Esophagus squamous epithelium (tissue), 5 donors: ENCODE data around the gene MOAP1. TPM values are rescaled to one million over a fixed set of nuclear protein-coding genes. Genes with fewer than 3 reads are reported as not detected.
"Not testable (repeated sequence)": the region's sequence is repeated elsewhere in the genome, so short reads cannot be mapped to it uniquely, and the experiment has no call there.

Experiments used
- DNase-seq: peaks from one replicate; lab custom pipeline; 2025; lab: John Stamatoyannopoulos, UW
- H3K27ac ChIP-seq, 4 donors: fragments of 200-600 bp; sonication (generic); one replicate each; pipeline ENCODE4 v1.5.1; 2016 to 2019; ENCODE audit warnings: mild to moderate bottlenecking in 1 of 4
- H3K27me3 ChIP-seq, 4 donors: fragments of 200-600 bp; sonication (generic); 1 replicate in 3 of 4; 2 replicates in 1 of 4; pipeline versions ENCODE4 v1.5.1 to v1.6.0; 2017 to 2021; ENCODE audit warnings: antibody characterized with exemption in 1 of 4
- H3K36me3 ChIP-seq, 3 donors: fragments of 200-600 bp; sonication (generic); one replicate each; pipeline ENCODE4 v1.5.1; 2016 to 2019
- H3K4me1 ChIP-seq, 3 donors: fragments of 200-600 bp; sonication (generic); one replicate each; pipeline ENCODE4 v1.5.1; 2017 to 2019
- H3K4me3 ChIP-seq, 4 donors: fragments of 200-600 bp; sonication (generic); 1 replicate in 3 of 4; 2 replicates in 1 of 4; pipeline ENCODE4 v1.5.1; 2016 to 2019; ENCODE audit warnings: mild to moderate bottlenecking in 2 of 4, moderate library complexity in 1 of 4
- H3K9me3 ChIP-seq, 3 donors: fragments of 200-600 bp; sonication (generic); one replicate each; pipeline ENCODE4 v1.5.1; 2016 to 2019
- CTCF ChIP-seq, 6 experiments: fragments of 450-650 bp in 4 of 6; fragments of 200-600 bp in 2 of 6; sonication (generic) in 2 of 6; IDR thresholded peaks; one replicate each; pipeline ENCODE4 v1.5.1; 2016 to 2019; ENCODE audit warnings: antibody characterized with exemption in 6 of 6, mild to moderate bottlenecking in 4 of 6, moderate library complexity in 4 of 6
- POLR2A ChIP-seq, 4 donors: fragments of 450-650 bp; IDR thresholded peaks; one replicate each; pipeline ENCODE4 v1.6.1; 2017; ENCODE audit warnings: antibody characterized with exemption in 4 of 4, mild to moderate bottlenecking in 4 of 4, moderate library complexity in 3 of 4
- WGBS, 2 donors: methylation state at CpG; one replicate each; pipeline ENCODE4 v1.1.5; 2018; 5-methylcytosine and 5-hydroxymethylcytosine counted together
- intact Hi-C: fragments of 100-400 bp; cut with DNase I; formaldehyde crosslinking; loops from one replicate; pipeline ENCODE4 v1.15.0; 2022
- total RNA-seq, 4 donors: library from RNA; depleted of rRNA; stranded (reverse); fragments of >200 nt; gene quantifications; one replicate each; pipeline ENCODE4 v1.1.0, GENCODE V29; 2016
- donor health status: DM: yes; HTN: yes; CAD: no.

Gene MOAP1
- total RNA-seq, 4 donors from 2014 or later = 4.9 to 28.8 (median 11.5) TPM

- intact Hi-C loops = loop anchor here (5.0 kb wide), 1 partner anchor 196 kb away; no protein-coding TSS in a partner anchor
- TF ChIP-seq POLR2A (IDR thresholded peaks at IDR 0.05) (no peak), CTCF (IDR thresholded peaks at IDR 0.05) (no peak)
- 56 to 69% methylated on average over 9 to 10 of the region's 13 CpGs for WGBS, 2 donors
- no peaks in the 10 kb centered on the region for H3K27me3 ChIP-seq
- no peaks in the 10 kb centered on the region for H3K36me3 ChIP-seq
- H3K9me3 ChIP-seq = no peaks in the 10 kb centered on the region
- peaks cover 0 to 2% (median 0%) of the 10 kb centered on the region in 3 donors for H3K4me1 ChIP-seq
- no peak overlapping the region for H3K27ac ChIP-seq
- DNase-seq = no peak
- H3K4me3 ChIP-seq = no peak overlapping the region
Measured at GRCh38 chr14:93142854-93143652, 41.6 kb downstream of the MOAP1 start.

- no peak for DNase-seq
Measured at GRCh38 chr14:93137864-93138263, 46.8 kb downstream of the MOAP1 start.

GRCh38 chr14:93136508-93136907 is 48.2 kb downstream of the MOAP1 start:
- WGBS, 2 donors = 77 to 92% methylated on average over 5 to 13 of the region's 13 CpGs
- H3K36me3 ChIP-seq, DNase-seq, H3K9me3 ChIP-seq, intact Hi-C loops, H3K4me3 ChIP-seq, H3K27ac ChIP-seq, H3K27me3 ChIP-seq: not testable (repeated sequence)
- peaks cover 0 to 24% (median 8%) of the 10 kb centered on the region in 3 donors for H3K4me1 ChIP-seq

More at GRCh38 chr14:93137864-93138263, 46.8 kb downstream of the MOAP1 start:
- Histone ChIP-seq H3K4me1 (peaks cover 0 to 20% (median 8%) of the 10 kb centered on the region in 3 donors), H3K27me3 (no peaks in the 10 kb centered on the region), H3K9me3 (no peaks in the 10 kb centered on the region), H3K4me3 (no peak overlapping the region), H3K27ac (no peak overlapping the region), H3K36me3 (no peaks in the 10 kb centered on the region)
- WGBS, 2 donors = 31 to 47% methylated on average over 5 to 11 of the region's 17 CpGs
- TF ChIP-seq CTCF (IDR thresholded peaks at IDR 0.05) = no peak
- TF ChIP-seq POLR2A (IDR thresholded peaks at IDR 0.05) = no peak
- intact Hi-C loops = no loop called here

- no peaks in the 10 kb centered on the region for H3K36me3 ChIP-seq
- H3K9me3 ChIP-seq = no peaks in the 10 kb centered on the region
- WGBS, 2 donors = 25 to 34% methylated on average over 8 of the region's 8 CpGs
- H3K4me1 ChIP-seq = peaks cover 0 to 24% (median 8%) of the 10 kb centered on the region in 3 donors
- TF ChIP-seq CTCF (IDR thresholded peaks at IDR 0.05) = no peak
- TF ChIP-seq POLR2A (IDR thresholded peaks at IDR 0.05) = no peak
- H3K27me3 ChIP-seq = no peaks in the 10 kb centered on the region
- no peak for DNase-seq
- H3K4me3 ChIP-seq = no peak overlapping the region
- H3K27ac ChIP-seq = no peak overlapping the region
- intact Hi-C loops = no loop called here
Measured at GRCh38 chr14:93136009-93136408, 48.7 kb downstream of the MOAP1 start.

GRCh38 chr14:93135399-93135798 is 49.3 kb downstream of the MOAP1 start:
- TF ChIP-seq POLR2A (IDR thresholded peaks at IDR 0.05) (no peak), CTCF (IDR thresholded peaks at IDR 0.05) (no peak)
- H3K27me3 ChIP-seq = no peaks in the 10 kb centered on the region
- no peak overlapping the region for H3K4me3 ChIP-seq
- intact Hi-C loops = no loop called here
- no peak for DNase-seq
- H3K36me3 ChIP-seq = no peaks in the 10 kb centered on the region
- WGBS, 2 donors = 72 to 78% methylated on average over 4 to 5 of the region's 5 CpGs
- H3K4me1 ChIP-seq = peaks cover 0 to 24% (median 8%) of the 10 kb centered on the region in 3 donors
- no peak overlapping the region for H3K27ac ChIP-seq
- H3K9me3 ChIP-seq = no peaks in the 10 kb centered on the region
